Naive thymus-derived CD4-positive, alpha-beta T cell (primary cell): ENCODE data around the gene TTLL5. TPM values are rescaled to one million over a fixed set of nuclear protein-coding genes. Genes with fewer than 3 reads are reported as not detected.

Source experiments
- ATAC-seq: fragments of 150-1000 bp; cut with Tn5 transposase; 2 replicates; pipeline ENCODE4 v1.10.0; 2021; ENCODE audit warnings: mild to moderate bottlenecking, moderate library complexity
- CTCF ChIA-PET: fragments of 350-600 bp; sonication (Branson Sonifier 250); formaldehyde crosslinking; loops from one replicate; lab custom pipeline; 2021; ENCODE audit warnings: antibody characterized with exemption; lab: Charles Lee
- POLR2A ChIA-PET: fragments of 350-600 bp; sonication (Branson Sonifier 250); formaldehyde crosslinking; loops from one replicate; lab custom pipeline; 2021; ENCODE audit warnings: antibody characterized with exemption, inconsistent platforms; lab: Charles Lee
- DNase-seq, 9 donors: peaks; one replicate each; pipeline versions ENCODE4 v3.0.0 to v3.0.0-alpha.2; 2020 to 2022; ENCODE audit warnings: mixed read lengths in 1 of 9
- H3K27ac ChIP-seq: one replicate; pipeline ENCODE4 v1.7.0; 2013; ENCODE audit warnings: mild to moderate bottlenecking, low read depth, low read length, moderate library complexity
- H3K27me3 ChIP-seq, 2 donors: one replicate each; pipeline ENCODE4 v1.7.0; 2013; ENCODE audit warnings: low read length in 2 of 2, mild to moderate bottlenecking in 2 of 2, moderate library complexity in 2 of 2; ENCODE audit not compliant: control insufficient read depth in 2 of 2, insufficient read depth in 2 of 2
- H3K36me3 ChIP-seq, 3 experiments: 1 replicate in 2 of 3; 2 replicates in 1 of 3; pipeline ENCODE4 v1.7.0; 2013; ENCODE audit warnings: low read length in 3 of 3, mild to moderate bottlenecking in 3 of 3, moderate library complexity in 1 of 3; ENCODE audit not compliant: insufficient read depth in 3 of 3, control insufficient read depth in 2 of 3
- H3K4me1 ChIP-seq, 2 donors: one replicate each; pipeline ENCODE4 v1.7.0; 2013; ENCODE audit warnings: low read length in 2 of 2, mild to moderate bottlenecking in 2 of 2, moderate library complexity in 1 of 2; ENCODE audit not compliant: control insufficient read depth in 2 of 2, insufficient read depth in 2 of 2
- H3K4me3 ChIP-seq: 2 replicates; pipeline ENCODE4 v1.7.0; 2013; ENCODE audit warnings: mild to moderate bottlenecking, low read length
- H3K9me3 ChIP-seq, 3 experiments: 1 replicate in 2 of 3; 2 replicates in 1 of 3; pipeline ENCODE4 v1.7.0; 2013; ENCODE audit warnings: low read length in 3 of 3; ENCODE audit not compliant: control insufficient read depth in 2 of 3
- H3K27ac Mint-ChIP-seq, 9 donors: one replicate each; pipeline ENCODE4 v1.8.0; 2020 to 2022; ENCODE audit warnings: mixed read lengths in 9 of 9, mild to moderate bottlenecking in 8 of 9, moderate library complexity in 5 of 9, inconsistent platforms in 2 of 9
- H3K27me3 Mint-ChIP-seq, 5 donors: one replicate each; pipeline ENCODE4 v1.8.0; 2021 to 2022; ENCODE audit warnings: mixed read lengths in 5 of 5, mild to moderate bottlenecking in 1 of 5
- H3K36me3 Mint-ChIP-seq, 5 donors: one replicate each; pipeline ENCODE4 v1.8.0; 2020 to 2022; ENCODE audit warnings: mixed read lengths in 5 of 5, mild to moderate bottlenecking in 3 of 5, inconsistent platforms in 1 of 5
- H3K4me1 Mint-ChIP-seq, 7 donors: one replicate each; pipeline ENCODE4 v1.8.0; 2020 to 2022; ENCODE audit warnings: mixed read lengths in 7 of 7, mild to moderate bottlenecking in 3 of 7, inconsistent platforms in 1 of 7
- H3K4me3 Mint-ChIP-seq, 10 donors: one replicate each; pipeline ENCODE4 v1.8.0; 2020 to 2022; ENCODE audit warnings: mild to moderate bottlenecking in 10 of 10, mixed read lengths in 10 of 10, moderate library complexity in 6 of 10, inconsistent platforms in 2 of 10
- H3K9me3 Mint-ChIP-seq, 11 donors: one replicate each; pipeline ENCODE4 v1.8.0; 2020 to 2022; ENCODE audit warnings: mixed read lengths in 11 of 11, mild to moderate bottlenecking in 4 of 11, inconsistent platforms in 1 of 11, moderate library complexity in 1 of 11
- intact Hi-C, 2 donors: fragments of 100-400 bp; cut with micrococcal nuclease; formaldehyde crosslinking; loops; one replicate each; pipeline ENCODE4 v1.15.1; 2023
- polyA plus RNA-seq, 2 donors: library from polyadenylated mRNA; unstranded; fragments of 300-500 nt; fragmentation: Illumina TruSeq; gene quantifications; one replicate each; pipeline ENCODE4 v1.2.3, GENCODE V29; 2021
- total RNA-seq, 6 experiments: library from RNA in 5 of 6; stranded (reverse) in 5 of 6; gene quantifications; 1 replicate in 5 of 6; 2 replicates in 1 of 6; pipeline ENCODE4 v1.2.3 and lab custom pipeline; 2021 to 2026

Gene TTLL5
- total and polyA plus RNA-seq, 7 experiments from 2014 or later = 7.8 to 31.4 (median 21.5) TPM

DNA sequence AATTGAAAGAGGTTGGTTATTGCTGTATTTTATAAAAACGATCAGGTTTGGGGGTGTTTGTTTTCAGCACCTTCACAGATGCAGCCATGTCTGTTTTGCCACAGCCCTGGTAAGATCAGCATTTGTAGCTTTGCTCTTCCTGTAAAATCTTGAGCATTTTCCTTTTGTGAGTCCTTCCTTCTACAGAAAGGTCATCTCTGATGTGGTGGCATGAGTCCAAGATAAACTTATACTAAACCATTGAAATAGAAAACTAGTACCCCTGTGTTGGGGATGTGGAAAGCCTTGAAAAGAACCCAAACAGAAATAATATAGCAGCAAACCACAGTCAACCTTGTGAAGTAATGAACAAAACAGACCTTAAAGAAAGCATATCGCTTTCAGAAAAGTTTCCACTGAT, 235.3 kb downstream of the TTLL5 start:
- no peak for ATAC-seq

GRCh38 chr14:75904311-75904710, 243.3 kb downstream of the TTLL5 start:
- H3K27me3 ChIP-seq = no peaks in the 10 kb centered on the region
- H3K4me3 ChIP-seq = no peak overlapping the region
- H3K4me1 ChIP-seq = no peaks in the 10 kb centered on the region
- ATAC-seq = no peak
- intact Hi-C loops = loop anchor here in 1 of 2 donors (10.0 kb wide), 1 partner anchor 190 kb away; no protein-coding TSS in a partner anchor
- no peak for DNase-seq
- Mint-ChIP-seq H3K36me3 (no peaks in the 10 kb centered on the region), H3K9me3 (no peaks in the 10 kb centered on the region), H3K4me1 (peaks cover 0 to 2% (median 0%) of the 10 kb centered on the region in 7 donors), H3K27ac (no peak overlapping the region), H3K27me3 (no peaks in the 10 kb centered on the region), H3K4me3 (no peak overlapping the region)
- ChIA-PET POLR2A (no interaction called here), CTCF (interaction anchor here (5.7 kb wide), 1 partner anchor 79 kb away, joined by 73 read pairs; the partner anchor contains the start of genes IFT43 and TGFB3)
- no peak overlapping the region for H3K27ac ChIP-seq
- no peaks in the 10 kb centered on the region for H3K36me3 ChIP-seq
- no peaks in the 10 kb centered on the region for H3K9me3 ChIP-seq

More for the DNA sequence above, 235.3 kb downstream of the TTLL5 start:
- CTCF ChIA-PET = no interaction called here
- Mint-ChIP-seq H3K4me3 (no peak overlapping the region), H3K36me3 (peaks cover 0 to 2% (median 1%) of the 10 kb centered on the region in 5 donors), H3K9me3 (no peaks in the 10 kb centered on the region), H3K27me3 (no peaks in the 10 kb centered on the region), H3K4me1 (peaks cover 0 to 12% (median 5%) of the 10 kb centered on the region in 7 donors), H3K27ac (peak overlapping the region in 1 of 9 donors; percentile 53)
- POLR2A ChIA-PET = interaction anchor here (0.7 kb wide), 1 partner anchor 13 kb away, joined by 3 read pairs; no protein-coding TSS in a partner anchor
- no peak overlapping the region for H3K27ac ChIP-seq
- intact Hi-C loops = no loop called here
- H3K4me3 ChIP-seq = no peak overlapping the region
- no peaks in the 10 kb centered on the region for H3K9me3 ChIP-seq
- no peaks in the 10 kb centered on the region for H3K4me1 ChIP-seq
- H3K27me3 ChIP-seq = no peaks in the 10 kb centered on the region
- H3K36me3 ChIP-seq = no peaks in the 10 kb centered on the region
- DNase-seq = no peak

- H3K9me3 Mint-ChIP-seq = no peaks in the 10 kb centered on the region
- Histone ChIP-seq H3K27me3 (no peaks in the 10 kb centered on the region), H3K4me3 (no peak overlapping the region), H3K27ac (no peak overlapping the region), H3K9me3 (no peaks in the 10 kb centered on the region), H3K36me3 (no peaks in the 10 kb centered on the region), H3K4me1 (no peaks in the 10 kb centered on the region)
- H3K4me3 Mint-ChIP-seq = no peak overlapping the region
- no peak overlapping the region for H3K27ac Mint-ChIP-seq
- DNase-seq (no peak), ATAC-seq (no peak)
- H3K27me3 Mint-ChIP-seq = no peaks in the 10 kb centered on the region
- ChIA-PET POLR2A (interaction anchor here (0.6 to 1.2 kb wide), 2 partner anchors 61 to 78 kb away, joined by 3 to 4 read pairs; no protein-coding TSS in a partner anchor), CTCF (interaction anchor here (0.7 to 5.7 kb wide), 5 partner anchors 7 to 195 kb away, joined by 3 to 73 read pairs (median 9); partner anchors contain the start of genes IFT43 and TGFB3)
- intact Hi-C loops = loop anchor here in 1 of 2 donors (5.0 to 10.0 kb wide), 2 partner anchors 191 to 482 kb away; no protein-coding TSS in a partner anchor
- peaks cover 0 to 2% (median 0%) of the 10 kb centered on the region in 7 donors for H3K4me1 Mint-ChIP-seq
- peaks cover 0 to 4% (median 0%) of the 10 kb centered on the region in 5 donors for H3K36me3 Mint-ChIP-seq
These were observed 244.3 kb downstream of the TTLL5 start for GRCh38 chr14:75905147-75905904.

- ATAC-seq = no peak
These were observed 245.2 kb downstream of the TTLL5 start for GRCh38 chr14:75906228-75906627.

GRCh38 chr14:75906680-75907280, 245.7 kb downstream of the TTLL5 start:
- peak; percentile 74 for ATAC-seq
- intact Hi-C loops = loop anchor here (1.0 to 10.0 kb wide), 5 partner anchors 28 to 481 kb away; no protein-coding TSS in a partner anchor
- no peaks in the 10 kb centered on the region for H3K27me3 Mint-ChIP-seq
- ChIA-PET CTCF (interaction anchor here (0.5 to 5.7 kb wide), 12 partner anchors 12 to 1505 kb away, joined by 3 to 73 read pairs (median 4); partner anchors contain the start of genes IFT43 and TGFB3), POLR2A (interaction anchor here (1.0 kb wide), 1 partner anchor 76 kb away, joined by 7 read pairs; the partner anchor contains the start of gene TGFB3)
- H3K27ac Mint-ChIP-seq = no peak overlapping the region
- peak; percentile 21 to 62 (median 54) for DNase-seq
- Histone ChIP-seq H3K4me3 (no peak overlapping the region), H3K27me3 (no peaks in the 10 kb centered on the region), H3K4me1 (no peaks in the 10 kb centered on the region), H3K27ac (no peak overlapping the region), H3K36me3 (no peaks in the 10 kb centered on the region), H3K9me3 (no peaks in the 10 kb centered on the region)
- H3K9me3 Mint-ChIP-seq = no peaks in the 10 kb centered on the region
- H3K36me3 Mint-ChIP-seq = peaks cover 0 to 7% (median 0%) of the 10 kb centered on the region in 5 donors
- peaks cover 0 to 2% (median 0%) of the 10 kb centered on the region in 7 donors for H3K4me1 Mint-ChIP-seq
- H3K4me3 Mint-ChIP-seq = no peak overlapping the region

More at GRCh38 chr14:75906228-75906627, 245.2 kb downstream of the TTLL5 start:
- ChIA-PET CTCF (interaction anchor here (0.5 to 5.7 kb wide), 13 partner anchors 8 to 1506 kb away, joined by 3 to 73 read pairs (median 3); partner anchors contain the start of genes IFT43 and TGFB3), POLR2A (interaction anchor here (1.0 to 1.2 kb wide), 2 partner anchors 76 to 77 kb away, joined by 3 to 7 read pairs; partner anchors contain the start of gene TGFB3)
- Mint-ChIP-seq H3K4me3 (no peak overlapping the region), H3K9me3 (no peaks in the 10 kb centered on the region), H3K27me3 (no peaks in the 10 kb centered on the region), H3K4me1 (peaks cover 0 to 2% (median 0%) of the 10 kb centered on the region in 7 donors), H3K27ac (peak overlapping the region in 1 of 9 donors; percentile 1), H3K36me3 (peaks cover 0 to 4% (median 0%) of the 10 kb centered on the region in 5 donors)
- Histone ChIP-seq H3K36me3 (no peaks in the 10 kb centered on the region), H3K4me1 (no peaks in the 10 kb centered on the region), H3K27ac (no peak overlapping the region), H3K4me3 (no peak overlapping the region), H3K27me3 (no peaks in the 10 kb centered on the region), H3K9me3 (no peaks in the 10 kb centered on the region)
- intact Hi-C loops = loop anchor here (1.0 to 10.0 kb wide), 5 partner anchors 28 to 481 kb away; no protein-coding TSS in a partner anchor
- DNase-seq = no peak

- no peak overlapping the region for H3K4me3 Mint-ChIP-seq
- Histone ChIP-seq H3K4me1 (no peaks in the 10 kb centered on the region), H3K27ac (no peak overlapping the region), H3K27me3 (no peaks in the 10 kb centered on the region), H3K36me3 (no peaks in the 10 kb centered on the region), H3K9me3 (no peaks in the 10 kb centered on the region), H3K4me3 (no peak overlapping the region)
- no peak overlapping the region for H3K27ac Mint-ChIP-seq
- no peak for DNase-seq
- H3K9me3 Mint-ChIP-seq = no peaks in the 10 kb centered on the region
- peaks cover 0 to 12% (median 0%) of the 10 kb centered on the region in 5 donors for H3K36me3 Mint-ChIP-seq
- intact Hi-C loops = loop anchor here in 1 of 2 donors (5.0 to 10.0 kb wide), 2 partner anchors 193 to 479 kb away; no protein-coding TSS in a partner anchor
- H3K4me1 Mint-ChIP-seq = peaks cover 0 to 2% (median 0%) of the 10 kb centered on the region in 7 donors
- POLR2A ChIA-PET = no interaction called here
- no peak for ATAC-seq
- H3K27me3 Mint-ChIP-seq = no peaks in the 10 kb centered on the region
- CTCF ChIA-PET = interaction anchor here (0.6 to 5.7 kb wide), 5 partner anchors 24 to 204 kb away, joined by 3 to 73 read pairs (median 4); partner anchors contain the start of genes IFT43 and TGFB3
These were observed 246.8 kb downstream of the TTLL5 start for GRCh38 chr14:75907756-75908359.
